ENCODE measurements around the gene CBFB. TPM values are rescaled to one million over a fixed set of nuclear protein-coding genes. Genes with fewer than 3 reads are reported as not detected.

Gene CBFB
- total RNA-seq, 4 donors from 2014 or later, result 26.0 to 59.3 (median 41.9) TPM

DNA sequence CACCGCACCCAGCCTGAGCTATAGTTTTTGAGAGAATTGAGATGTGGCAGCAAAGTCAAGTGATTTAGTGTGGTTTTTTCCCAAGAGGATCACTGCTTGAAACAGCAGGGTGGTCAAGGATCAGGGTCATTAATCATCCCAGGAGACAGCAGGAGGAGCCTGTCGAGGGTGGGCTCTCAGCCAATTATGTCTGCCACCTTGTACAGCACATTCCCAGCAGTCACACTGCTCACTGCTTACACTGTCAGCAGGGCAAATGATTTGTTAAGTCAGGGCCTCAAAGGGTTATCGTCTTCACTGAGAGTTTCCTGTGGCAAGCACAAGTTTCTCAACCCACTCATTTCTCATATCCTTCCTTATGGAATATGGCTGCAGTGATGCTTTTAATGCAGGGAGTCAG lies 108.7 kb downstream of the CBFB start:
- TF ChIP-seq CTCF (IDR thresholded peaks at IDR 0.05) (no peak), POLR2A (IDR thresholded peaks at IDR 0.05) (no peak)
- Histone ChIP-seq H3K27me3 (no peaks in the 10 kb centered on the region), H3K9me3 (no peaks in the 10 kb centered on the region), H3K4me3 (no peak overlapping the region), H3K4me1 (no peaks in the 10 kb centered on the region), H3K36me3 (peaks cover 25 to 100% (median 40%) of the 10 kb centered on the region in 3 donors), H3K27ac (no peak overlapping the region)
- intact Hi-C loops (cut with DNase I), result no loop called here
- no peak for DNase-seq
- 29 to 38% methylated on average over 2 of the region's 3 CpGs for WGBS, 2 donors

DNA sequence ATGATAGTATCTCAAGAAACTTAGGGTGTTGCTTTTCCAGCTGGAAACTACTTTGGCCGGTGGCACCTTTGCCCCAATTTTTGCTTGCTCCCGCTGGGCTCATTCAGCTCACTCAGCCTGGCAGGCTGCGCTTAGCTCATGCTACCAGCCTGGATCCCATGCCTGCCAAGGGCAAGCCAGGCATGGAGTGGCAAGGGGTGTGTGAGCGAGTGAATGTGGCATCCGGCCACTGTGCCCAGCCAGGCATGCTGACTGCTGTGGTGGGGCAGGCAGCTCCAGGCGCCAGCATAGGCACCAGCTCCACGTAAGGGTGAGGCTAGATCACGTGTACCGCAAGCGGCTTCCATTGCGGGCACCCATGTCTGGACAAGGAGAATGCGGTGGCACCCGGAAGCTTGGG lies 112.4 kb downstream of the CBFB start:
- no peak for TF ChIP-seq CTCF (IDR thresholded peaks at IDR 0.05)
- TF ChIP-seq POLR2A (IDR thresholded peaks at IDR 0.05), result no peak
- H3K4me3 ChIP-seq, result no peak overlapping the region
- intact Hi-C loops (cut with DNase I), result no loop called here
- no peaks in the 10 kb centered on the region for H3K27me3 ChIP-seq
- WGBS, 2 donors, result 100% methylated on average over 4 to 6 of the region's 13 CpGs
- no peak for DNase-seq
- no peaks in the 10 kb centered on the region for H3K9me3 ChIP-seq
- H3K27ac ChIP-seq, result no peak overlapping the region
- H3K4me1 ChIP-seq, result peaks cover 0 to 2% (median 0%) of the 10 kb centered on the region in 3 donors
- peaks cover 37 to 100% (median 64%) of the 10 kb centered on the region in 3 donors for H3K36me3 ChIP-seq

DNA sequence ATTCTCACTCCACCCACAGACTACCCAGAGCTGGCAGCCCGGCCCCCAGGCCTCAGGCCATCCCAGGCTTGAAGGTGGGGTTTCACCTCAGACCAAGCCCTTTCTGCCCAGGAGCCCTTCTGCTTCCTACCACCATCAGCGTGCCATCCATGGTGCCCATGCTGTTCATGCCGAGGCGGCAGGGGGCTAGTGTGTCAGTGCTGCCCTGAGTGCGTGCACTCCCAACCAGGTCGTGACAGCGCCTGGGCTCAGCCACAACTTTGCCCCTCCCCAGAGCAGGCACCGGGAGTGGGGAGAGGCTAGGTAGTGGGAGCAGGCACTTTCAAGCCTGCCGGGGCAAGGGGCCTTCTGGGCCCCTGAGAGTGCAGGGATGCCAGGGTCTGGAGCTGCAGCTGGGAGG lies 113.4 kb downstream of the CBFB start:
- no peaks in the 10 kb centered on the region for H3K9me3 ChIP-seq
- no peak for TF ChIP-seq POLR2A (IDR thresholded peaks at IDR 0.05)
- TF ChIP-seq CTCF (IDR thresholded peaks at IDR 0.05), result no peak
- WGBS, 2 donors, result 95 to 100% methylated on average over 1 to 4 of the region's 9 CpGs
- H3K27ac ChIP-seq, result no peak overlapping the region
- peaks cover 37 to 100% (median 62%) of the 10 kb centered on the region in 3 donors for H3K36me3 ChIP-seq
- intact Hi-C loops (cut with DNase I), result no loop called here
- H3K4me3 ChIP-seq, result no peak overlapping the region
- no peak for DNase-seq
- peaks cover 0 to 11% (median 0%) of the 10 kb centered on the region in 3 donors for H3K4me1 ChIP-seq
- H3K27me3 ChIP-seq, result no peaks in the 10 kb centered on the region

GRCh38 chr16:67144943-67145342 lies 116.0 kb downstream of the CBFB start:
- intact Hi-C loops (cut with DNase I), result no loop called here

DNA sequence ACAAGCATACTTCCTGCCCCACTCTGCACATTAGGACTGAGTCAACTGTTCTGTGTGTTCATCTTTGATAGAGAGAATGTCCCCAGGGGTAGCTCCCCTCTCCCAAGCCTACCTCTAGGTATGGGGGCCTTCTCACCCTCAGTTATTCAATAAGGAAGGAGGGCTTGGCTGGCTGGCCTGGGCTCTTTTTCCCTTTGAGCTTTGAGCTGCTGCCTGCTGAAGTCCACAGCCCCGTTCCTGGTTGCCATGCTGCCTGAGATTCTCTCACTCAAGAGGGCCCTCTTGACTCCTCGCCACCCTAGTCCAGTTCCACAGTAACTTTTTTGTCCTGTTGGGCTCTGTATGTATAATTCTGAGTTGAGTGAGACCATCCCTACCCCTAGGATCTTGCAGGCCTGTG lies 116.8 kb downstream of the CBFB start:
- TF ChIP-seq CTCF (IDR thresholded peaks at IDR 0.05), result no peak
- no peak for TF ChIP-seq POLR2A (IDR thresholded peaks at IDR 0.05)
- DNase-seq, result no peak
- Histone ChIP-seq H3K36me3 (peaks cover 37 to 91% (median 55%) of the 10 kb centered on the region in 3 donors), H3K4me1 (peaks cover 3 to 44% (median 15%) of the 10 kb centered on the region in 3 donors), H3K9me3 (no peaks in the 10 kb centered on the region), H3K4me3 (no peak overlapping the region), H3K27ac (no peak overlapping the region), H3K27me3 (no peaks in the 10 kb centered on the region)
- intact Hi-C loops (cut with DNase I), result no loop called here
- 92 to 96% methylated on average over 2 of the region's 2 CpGs for WGBS, 2 donors

More at GRCh38 chr16:67144943-67145342, 116.0 kb downstream of the CBFB start:
- H3K36me3 ChIP-seq, result peaks cover 37 to 99% (median 62%) of the 10 kb centered on the region in 3 donors
- 78 to 86% methylated on average over 2 of the region's 2 CpGs for WGBS, 2 donors
- no peak overlapping the region for H3K27ac ChIP-seq
- no peaks in the 10 kb centered on the region for H3K27me3 ChIP-seq
- peaks cover 3 to 36% (median 7%) of the 10 kb centered on the region in 3 donors for H3K4me1 ChIP-seq
- no peak for DNase-seq
- no peaks in the 10 kb centered on the region for H3K9me3 ChIP-seq
- no peak overlapping the region for H3K4me3 ChIP-seq
- TF ChIP-seq CTCF (IDR thresholded peaks at IDR 0.05) (no peak), POLR2A (IDR thresholded peaks at IDR 0.05) (no peak)
